Subcutaneous adipose tissue (tissue), 4 donors: ENCODE measurements around the gene EIF3L. TPM values are rescaled to one million over a fixed set of nuclear protein-coding genes. Genes with fewer than 3 reads are reported as not detected.

Source experiments
- total RNA-seq, 4 donors: library from RNA; depleted of rRNA; stranded (reverse); fragments of >200 nt; gene quantifications; one replicate each; pipeline ENCODE4 v1.1.0, GENCODE V29; 2016
- TF ChIP-seq, protein P1 (sequence below): fragments of 450-650 bp; IDR thresholded peaks from one replicate; pipeline ENCODE4 v1.5.1; 2016; ENCODE audit warnings: low read depth, mild to moderate bottlenecking, control low read depth, antibody characterized with exemption, moderate library complexity

The EIF3L gene
- total RNA-seq, 4 donors from 2014 or later, result 271 to 369 (median 304) TPM

DNA sequence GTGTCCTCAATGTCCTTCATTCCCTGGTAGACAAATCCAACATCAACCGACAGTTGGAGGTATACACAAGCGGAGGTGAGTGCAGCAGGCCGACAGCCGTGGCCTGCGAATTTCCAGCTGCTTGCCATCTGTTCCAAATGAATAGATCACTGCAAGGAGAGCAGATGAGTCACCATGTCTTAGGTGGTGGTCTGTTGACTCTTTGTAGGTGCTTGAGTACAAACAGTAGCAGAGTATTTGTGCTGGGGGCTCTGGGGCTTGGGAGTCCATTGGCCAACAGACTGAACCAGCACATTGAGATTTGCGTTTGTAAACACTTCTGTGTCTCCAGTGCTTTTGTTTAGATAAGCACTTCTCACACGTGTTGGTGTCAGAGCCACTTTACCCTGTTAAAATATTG is 21.1 kb downstream of the EIF3L start:
- TF ChIP-seq, protein P1, sequence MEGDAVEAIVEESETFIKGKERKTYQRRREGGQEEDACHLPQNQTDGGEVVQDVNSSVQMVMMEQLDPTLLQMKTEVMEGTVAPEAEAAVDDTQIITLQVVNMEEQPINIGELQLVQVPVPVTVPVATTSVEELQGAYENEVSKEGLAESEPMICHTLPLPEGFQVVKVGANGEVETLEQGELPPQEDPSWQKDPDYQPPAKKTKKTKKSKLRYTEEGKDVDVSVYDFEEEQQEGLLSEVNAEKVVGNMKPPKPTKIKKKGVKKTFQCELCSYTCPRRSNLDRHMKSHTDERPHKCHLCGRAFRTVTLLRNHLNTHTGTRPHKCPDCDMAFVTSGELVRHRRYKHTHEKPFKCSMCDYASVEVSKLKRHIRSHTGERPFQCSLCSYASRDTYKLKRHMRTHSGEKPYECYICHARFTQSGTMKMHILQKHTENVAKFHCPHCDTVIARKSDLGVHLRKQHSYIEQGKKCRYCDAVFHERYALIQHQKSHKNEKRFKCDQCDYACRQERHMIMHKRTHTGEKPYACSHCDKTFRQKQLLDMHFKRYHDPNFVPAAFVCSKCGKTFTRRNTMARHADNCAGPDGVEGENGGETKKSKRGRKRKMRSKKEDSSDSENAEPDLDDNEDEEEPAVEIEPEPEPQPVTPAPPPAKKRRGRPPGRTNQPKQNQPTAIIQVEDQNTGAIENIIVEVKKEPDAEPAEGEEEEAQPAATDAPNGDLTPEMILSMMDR, result no peak

DNA sequence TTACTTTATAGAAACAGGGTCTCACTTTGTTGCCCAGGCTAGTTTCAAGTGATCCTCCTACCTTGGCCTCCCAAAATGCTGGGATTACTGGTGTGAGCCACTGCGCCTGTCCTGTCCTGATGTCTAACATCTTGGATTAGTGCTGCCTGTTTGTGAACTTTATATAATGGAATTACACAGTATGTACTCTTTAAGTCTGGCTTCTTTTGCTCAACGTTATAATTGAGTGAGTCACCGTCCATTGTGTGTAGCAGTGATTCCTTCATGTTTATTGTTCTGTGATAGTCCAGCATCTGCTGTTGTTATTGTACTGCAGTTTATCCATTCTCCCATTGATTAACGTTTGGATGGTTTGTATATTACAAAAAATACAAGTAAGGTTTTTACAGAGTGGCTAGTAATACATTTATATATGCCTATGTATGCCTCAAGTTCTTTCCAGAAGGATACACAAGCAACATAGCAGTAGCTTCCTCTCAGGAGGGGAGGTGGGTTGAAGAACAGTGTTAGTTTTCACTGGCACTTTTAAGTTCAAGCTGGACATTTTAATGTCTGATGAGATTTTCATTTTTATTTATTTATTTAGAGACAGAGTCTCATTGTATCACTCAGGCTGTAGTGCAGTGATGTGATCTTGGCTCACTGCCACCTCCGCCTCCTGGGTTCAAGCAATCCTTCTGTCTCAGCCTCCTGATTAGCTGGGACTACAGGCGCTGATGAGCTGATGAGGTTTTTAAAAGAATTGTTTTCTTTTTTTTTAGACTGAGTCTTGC is 31.6 kb downstream of the EIF3L start:
- TF ChIP-seq, protein P1, result no peak

DNA sequence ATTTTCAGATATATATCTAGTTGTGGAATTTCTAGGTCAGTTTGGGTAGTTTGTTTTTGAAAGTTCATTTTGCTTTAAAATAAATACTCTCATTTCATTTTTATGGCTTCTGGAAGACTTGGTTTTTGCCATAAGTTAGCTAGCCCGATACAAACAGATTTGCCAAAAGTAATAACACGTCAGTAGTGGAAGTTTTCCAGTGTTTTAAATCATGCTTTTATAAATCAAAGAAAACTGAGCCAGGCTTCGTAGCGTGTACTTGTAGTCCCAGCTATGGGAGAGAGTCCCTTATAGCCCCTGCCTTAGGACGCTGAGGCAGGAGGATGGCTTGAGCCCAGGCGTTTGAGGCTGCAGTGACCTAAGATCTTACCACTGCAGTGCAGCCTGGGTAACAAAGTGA is 35.2 kb downstream of the EIF3L start:
- TF ChIP-seq, protein P1, result no peak

DNA sequence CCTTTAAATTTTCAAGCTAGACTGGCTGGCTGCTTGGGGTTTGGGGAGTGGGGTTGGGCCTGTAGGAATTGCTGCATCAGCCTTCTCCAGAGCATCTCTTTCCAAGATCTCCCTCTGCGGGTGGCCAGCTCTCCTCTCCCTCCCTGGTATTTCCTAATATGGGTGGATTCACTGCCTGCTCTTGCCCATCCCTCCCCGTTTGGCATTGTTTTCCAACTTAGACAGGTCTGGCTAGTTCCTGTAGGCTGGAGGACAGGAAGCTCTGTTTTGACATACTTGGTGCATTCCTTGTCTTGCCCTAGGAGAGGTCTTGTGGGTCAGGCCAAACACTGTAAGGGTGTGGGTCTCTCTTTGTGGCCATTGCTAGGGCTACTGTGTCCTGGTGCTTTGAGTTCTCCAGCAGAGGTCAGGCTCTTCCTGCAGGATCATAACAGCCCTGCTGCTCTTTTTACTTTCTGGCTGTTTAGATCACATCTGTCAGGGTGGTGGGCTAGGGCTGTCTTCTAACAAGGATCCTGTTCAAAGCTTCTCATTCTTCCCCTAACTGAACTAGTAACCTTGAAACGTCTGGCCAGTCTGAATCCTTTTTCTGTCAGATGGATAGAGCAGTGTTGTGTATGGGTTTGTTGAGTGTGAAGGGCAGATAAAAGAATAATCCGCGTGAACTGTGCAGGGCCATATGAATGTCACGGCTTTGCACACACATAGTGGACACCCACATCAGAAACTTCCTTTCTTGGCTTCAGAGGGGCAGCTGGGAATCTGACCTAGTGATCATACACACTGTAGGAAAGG is 38.6 kb downstream of the EIF3L start:
- TF ChIP-seq, protein P1, result no peak

DNA sequence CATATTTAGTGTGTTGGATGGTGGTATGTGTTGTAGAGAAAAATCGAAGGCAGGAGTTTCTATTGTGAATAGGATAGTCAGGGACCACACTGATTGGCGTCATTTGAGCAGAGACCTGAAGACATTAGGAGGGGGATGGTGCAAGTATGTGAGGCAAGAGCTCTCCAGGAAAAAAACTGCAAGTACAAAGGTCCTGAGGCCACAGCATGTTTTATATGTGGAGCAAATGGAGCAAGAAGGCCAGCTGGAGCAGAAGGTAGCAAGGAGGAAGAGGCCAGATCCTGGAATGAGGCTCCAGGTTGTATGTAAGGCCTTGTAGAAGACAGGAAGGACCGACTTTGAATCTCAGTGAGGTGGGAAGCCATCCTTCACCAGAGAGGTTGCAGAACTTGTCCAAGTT is 42.7 kb downstream of the EIF3L start:
- TF ChIP-seq, protein P1, result no peak

DNA sequence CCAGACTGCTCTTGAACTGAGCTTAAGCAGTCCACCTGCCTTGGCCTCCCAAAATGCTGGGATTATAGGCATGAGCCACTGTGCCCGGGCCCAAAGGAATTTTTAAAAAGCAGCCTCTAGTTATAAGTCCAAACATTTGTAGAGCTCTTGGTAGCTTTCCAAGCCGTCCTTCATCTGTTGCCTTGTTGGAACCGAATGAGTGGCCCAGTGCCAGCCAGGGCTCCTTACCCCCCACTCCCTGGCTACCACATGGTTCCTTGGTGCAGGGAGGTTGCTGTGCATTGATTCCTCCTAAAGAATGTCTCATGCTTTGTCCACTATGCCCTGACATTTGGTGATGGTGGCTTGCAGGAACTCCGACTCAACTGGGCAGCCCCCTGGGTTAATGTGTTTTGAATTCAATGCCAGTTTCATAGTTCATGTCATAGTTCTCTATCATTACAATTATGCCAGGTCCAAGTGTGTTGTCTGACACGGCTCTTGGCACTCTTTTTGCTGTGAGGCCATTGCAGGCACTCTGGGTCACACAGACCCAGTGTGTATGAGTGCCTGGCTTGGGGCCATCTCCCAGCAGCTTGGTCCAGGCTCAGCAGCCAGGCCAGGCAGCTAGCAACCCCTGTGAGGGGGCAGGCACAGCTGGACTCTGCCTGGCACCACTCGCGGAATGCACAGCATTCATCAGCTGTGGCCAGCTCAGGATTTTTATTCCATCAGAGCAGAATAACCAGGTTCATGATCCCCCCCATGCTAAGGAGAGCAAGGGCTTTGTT is 43.5 kb downstream of the EIF3L start:
- TF ChIP-seq, protein P1, result no peak

DNA sequence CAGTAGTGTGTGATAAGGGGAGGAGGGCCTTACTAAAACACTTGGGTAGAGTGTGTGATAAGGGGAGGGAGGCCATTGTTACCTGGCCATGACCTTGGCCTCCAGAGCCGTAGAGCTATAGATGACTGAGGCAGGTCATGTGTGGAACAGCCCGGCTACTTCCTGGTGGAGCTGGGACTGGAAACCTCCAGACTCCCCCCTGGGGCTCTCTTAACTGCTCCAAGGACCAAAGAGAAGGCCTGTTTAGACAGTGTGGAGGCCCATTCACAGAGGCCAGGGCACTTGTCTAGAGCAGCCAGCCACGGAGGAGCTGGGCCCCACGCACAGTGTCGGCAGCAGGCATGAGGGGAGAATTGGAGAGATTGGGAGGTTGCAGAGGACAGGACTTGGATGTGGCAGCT is 44.4 kb downstream of the EIF3L start:
- TF ChIP-seq, protein P1, result no peak
